HTR-8/SVneo (cell line): Measurements from ENCODE around the gene ADH7.
"Not testable (repeated sequence)": the region's sequence is repeated elsewhere in the genome, so short reads cannot be mapped to it uniquely, and the experiment has no call there.

ENCODE experiments used
- DNase-seq: peaks from one replicate; pipeline ENCODE4 v3.0.0; 2011; ENCODE audit warnings: low spot score, mixed read lengths; ENCODE audit not compliant: insufficient read length
- FAIRE-seq: peaks from 2 replicates; lab custom pipeline; 2011; peaks lifted over from hg19 to GRCh38; lab: Jason Lieb, UNC

The ADH7 gene

DNA sequence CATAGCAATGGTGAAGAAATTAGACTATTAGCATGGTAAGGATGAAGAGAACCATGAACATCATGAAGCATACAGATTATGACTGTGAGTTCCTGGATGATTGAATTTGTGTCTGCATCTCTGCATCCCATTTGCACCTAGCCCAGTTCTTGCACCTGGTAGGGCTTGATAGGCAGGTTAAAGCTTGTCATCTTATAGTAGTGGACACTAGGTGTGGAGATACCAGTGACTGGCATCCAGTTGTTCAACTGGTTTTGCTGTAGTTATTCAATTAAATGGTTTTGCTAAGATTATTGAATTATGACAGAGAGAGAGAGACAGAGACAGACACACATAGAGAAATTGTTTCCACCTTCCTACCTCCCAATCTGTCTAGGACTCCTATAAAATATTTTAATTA, 5.0 kb downstream of the ADH7 start:
- DNase-seq (no peak), FAIRE-seq (no peak)

DNA sequence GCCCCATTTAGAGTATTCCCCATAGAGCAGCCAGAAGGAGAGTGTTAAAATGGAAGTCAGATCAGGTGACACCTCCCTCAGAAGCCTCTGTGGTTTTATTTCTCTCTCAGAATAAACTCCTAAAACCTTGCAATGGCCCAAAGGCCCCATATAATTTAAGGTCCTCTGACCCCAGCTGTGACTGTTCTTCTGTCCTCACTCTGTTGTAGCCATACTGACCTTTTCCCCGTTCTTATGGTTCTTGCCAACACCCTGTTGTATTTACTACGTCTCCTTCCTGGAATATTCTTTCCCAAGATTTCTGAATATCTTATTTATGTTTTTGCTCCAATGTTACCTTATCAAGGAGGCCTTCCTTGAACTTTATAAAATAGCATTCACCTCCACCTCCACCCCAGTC, 18.0 kb downstream of the ADH7 start:
- FAIRE-seq = no peak
- no peak for DNase-seq

DNA sequence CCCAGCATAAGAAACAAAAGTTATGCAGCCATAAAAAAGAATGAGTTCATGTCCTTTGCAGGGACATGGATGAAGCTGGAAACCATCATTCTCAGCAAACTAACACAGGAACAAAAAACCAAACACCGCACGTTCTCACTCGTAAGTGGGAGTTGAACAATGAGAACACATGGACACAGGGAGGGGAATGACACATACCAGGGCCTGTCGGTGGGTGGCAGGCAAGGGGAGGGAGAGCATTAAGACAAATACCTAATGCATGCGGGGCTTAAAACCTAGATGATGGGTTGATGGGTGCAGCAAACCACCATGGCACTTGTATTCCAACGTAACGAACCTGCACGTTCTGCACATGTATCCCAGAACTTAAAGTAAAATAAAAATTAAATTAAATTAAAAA, 19.4 kb downstream of the ADH7 start:
- not testable (repeated sequence) for FAIRE-seq, DNase-seq

DNA sequence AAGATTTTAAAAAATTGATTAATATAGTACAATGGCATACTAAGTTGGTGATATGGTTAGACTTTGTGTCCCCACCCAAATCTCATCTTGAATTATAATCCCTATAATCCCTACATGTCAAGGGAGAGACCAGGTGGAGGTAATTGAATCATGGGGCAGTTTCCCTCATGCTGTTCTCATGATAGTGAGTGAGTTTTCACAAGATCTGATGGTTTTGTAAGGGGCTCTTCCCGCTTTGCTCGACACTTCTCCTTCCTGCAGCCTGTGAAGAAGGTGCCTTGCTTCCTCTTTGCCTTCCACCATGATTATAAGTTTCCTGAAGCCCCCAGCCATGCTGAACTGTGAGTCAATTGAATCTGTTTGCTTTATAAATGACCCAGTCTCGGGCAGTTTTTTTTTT, 20.2 kb downstream of the ADH7 start:
- FAIRE-seq, DNase-seq: not testable (repeated sequence)

DNA sequence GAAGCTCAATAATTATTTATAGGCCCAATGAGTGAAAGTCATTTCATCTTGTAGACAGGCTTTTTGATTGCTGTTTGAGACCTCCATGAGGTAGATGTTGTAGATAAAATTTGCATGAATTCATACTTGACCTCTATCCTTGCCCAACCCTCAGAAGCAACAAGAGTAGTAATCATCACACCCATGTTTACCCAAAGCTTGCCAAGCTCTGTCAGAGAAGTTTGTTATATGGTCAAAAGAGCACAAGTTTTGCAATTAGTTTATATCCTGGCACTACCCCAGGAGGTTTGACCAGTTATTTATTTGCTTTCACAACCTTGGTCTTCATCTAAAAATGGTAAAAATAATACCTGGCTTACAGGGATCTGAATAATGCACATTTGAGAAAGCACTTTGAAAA, 20.7 kb downstream of the ADH7 start:
- DNase-seq = no peak
- no peak for FAIRE-seq

DNA sequence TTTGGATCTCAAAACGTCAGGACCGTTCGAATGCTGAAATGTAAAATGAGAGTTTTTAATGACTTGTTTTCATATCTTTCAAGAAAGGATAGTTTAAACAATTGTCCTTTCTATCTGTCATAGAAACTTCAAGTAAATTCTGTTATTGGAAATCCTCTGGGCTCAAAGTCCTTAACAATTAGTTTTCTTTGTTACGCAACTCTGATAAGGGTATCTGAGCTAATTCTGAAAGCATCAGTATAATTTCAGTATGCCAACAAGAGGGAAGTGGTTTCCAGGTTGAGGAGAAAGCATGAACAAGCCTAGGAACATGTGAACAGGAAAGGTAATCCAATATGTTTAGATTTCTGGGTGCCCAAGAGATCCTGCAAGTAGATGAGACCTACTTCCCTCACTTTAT, 22.0 kb downstream of the ADH7 start:
- FAIRE-seq = no peak
- no peak for DNase-seq

DNA sequence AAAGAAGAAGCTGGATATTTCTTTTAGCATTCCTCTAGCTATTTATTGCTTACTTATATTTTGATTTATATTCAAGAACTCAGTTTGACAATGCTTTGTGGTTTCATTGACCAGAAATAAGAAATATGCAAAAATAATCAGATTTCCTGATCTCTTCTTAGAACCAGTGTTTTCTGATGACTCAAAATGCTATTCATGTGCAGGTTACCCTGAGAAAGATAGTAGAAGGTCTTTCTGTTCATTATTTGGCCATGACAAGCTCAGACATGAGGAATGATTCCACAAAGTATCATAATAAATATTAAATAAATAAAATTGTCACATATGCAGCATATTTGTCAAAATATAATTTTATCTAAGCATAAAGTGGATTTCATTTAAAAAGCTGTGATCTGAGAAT, 24.1 kb downstream of the ADH7 start:
- DNase-seq = no peak
- FAIRE-seq = no peak

DNA sequence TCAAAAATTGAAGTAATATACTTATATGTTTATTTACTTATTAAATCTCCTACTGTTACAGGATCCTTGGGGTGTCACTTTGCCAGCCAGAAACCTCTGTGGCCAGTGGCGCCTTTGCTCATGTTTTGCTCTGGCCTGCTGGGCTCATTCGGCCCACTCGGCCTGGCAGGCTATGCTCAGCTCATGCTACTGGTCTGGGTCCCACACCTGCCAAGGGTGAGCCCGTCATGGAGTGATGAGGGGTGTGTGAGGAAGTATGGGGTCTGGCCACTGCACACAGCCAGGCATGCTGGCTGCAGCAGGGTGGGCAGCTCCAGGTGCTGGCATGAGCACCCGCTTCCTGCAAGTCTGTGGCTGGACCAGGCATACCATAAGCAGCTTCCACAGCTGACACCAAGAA, 25.1 kb downstream of the ADH7 start:
- FAIRE-seq = no peak
- no peak for DNase-seq

DNA sequence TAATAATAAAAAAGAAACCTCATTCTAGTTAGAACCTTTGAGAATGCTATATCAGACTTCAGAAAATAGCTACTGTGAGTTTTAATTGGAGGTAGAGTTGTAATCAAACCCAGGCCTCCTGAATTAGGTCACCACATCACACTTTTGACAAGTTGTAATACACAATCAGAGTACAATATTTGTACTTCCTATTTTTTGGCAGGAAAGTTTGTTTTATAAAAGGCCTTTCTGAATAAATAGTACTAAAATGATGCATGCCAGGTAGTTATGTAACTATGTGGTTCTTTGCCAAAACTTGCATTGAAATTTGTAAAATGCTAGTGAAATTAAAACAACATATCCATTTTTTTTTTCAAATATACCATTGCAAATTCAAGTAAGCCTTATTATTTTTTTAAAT, 26.8 kb downstream of the ADH7 start:
- no peak for FAIRE-seq
- DNase-seq = no peak

DNA sequence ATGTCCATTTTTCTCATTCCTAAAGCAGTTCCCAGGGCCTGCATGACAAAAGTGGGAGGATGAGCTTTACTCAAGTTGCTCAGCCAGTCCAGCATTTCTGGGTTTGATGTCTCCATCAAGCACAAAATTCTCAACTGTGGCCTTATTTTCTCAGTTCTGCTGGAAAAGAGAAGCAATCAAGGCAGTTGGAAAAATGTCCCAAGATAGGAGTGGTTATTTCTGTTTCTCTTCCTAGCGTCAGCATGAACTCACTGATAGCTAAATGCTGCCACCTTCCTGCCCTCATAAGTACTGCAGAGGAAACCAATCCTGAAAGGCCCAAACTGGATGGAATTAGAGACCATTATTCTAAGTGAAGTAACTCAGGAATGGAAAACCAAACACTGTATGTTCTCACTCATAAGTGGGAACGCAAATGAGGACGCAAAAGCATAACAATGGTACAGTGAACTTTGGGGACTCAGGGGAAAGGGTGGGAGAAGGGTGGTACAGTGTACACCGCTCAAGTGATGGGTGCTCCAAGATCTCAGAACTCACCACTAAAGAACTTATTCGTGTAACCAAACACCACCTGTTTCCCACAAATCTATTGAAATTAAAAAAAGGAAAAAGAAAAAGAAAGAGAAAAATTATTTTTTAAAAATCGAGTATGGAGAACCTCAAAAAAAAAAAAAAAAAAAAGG, 29.6 kb downstream of the ADH7 start:
- FAIRE-seq = no peak
- DNase-seq = peak; percentile 12

DNA sequence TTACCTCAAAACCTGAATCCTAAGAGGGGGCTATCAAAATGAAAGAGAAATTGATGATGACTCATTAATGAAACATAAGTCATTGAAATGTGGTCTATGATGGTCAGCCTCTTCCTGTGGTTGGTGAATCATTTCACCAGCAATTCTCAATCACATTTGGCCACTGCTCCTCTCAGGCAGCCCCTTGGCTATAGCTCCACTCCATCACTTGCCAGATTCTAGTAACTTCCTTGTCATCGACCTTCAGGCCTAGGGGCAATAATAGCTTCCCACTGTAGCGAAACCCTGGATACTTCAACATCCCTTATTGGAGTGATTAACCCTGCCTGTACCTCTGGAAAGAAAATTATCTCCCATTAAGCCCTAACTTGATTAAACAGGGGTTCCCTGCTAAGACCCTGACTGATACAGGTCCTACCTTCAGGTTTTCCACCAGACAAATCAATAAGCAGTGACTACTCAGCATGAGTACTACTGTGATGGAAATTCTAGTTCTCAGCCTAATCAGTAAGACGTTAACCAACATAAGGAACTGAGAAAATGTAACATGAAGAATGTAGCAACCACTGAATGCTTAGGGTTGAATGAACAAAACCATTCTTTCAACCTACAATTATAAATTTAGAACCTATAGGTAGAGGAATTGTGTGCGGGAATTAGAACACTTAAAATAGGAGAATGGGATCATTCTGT, 30.4 kb downstream of the ADH7 start:
- peak; percentile 9 for DNase-seq
- no peak for FAIRE-seq

DNA sequence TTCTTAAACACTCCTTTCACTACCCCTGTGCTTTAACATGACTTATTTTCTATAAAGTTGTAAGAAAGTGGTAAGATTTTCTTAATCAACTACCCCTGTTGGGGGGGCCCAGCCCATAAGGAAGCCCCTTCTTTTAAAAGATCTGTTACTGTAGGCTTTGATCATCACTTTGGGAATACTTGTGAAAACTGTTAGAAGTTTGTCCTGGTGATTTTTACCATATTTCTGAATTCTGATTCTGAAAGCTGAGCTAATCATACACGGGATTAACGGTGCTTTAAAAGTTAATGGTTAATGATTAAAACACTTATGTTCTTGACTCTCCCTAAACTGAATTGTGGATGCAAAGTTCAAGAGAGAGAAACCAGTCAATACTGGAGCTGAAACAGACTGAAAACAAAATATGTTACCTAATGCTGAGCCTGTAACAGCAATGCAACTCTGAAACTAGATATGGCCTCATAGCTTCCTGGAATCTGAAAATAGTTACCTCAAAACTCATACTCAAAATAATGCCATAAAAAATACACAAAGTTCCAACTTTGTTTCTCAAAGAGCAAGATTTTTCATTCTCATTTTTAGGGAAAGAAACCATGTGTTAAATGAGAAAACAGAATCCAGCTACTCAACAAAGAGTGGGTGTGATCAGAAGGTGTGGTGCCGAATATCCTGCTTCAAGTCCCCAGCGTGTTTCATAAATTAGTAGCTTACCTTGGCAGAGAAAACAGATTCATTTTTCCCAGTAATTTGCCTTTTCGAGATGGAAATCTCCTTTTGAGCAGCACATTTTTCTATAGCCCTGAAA, 31.6 kb downstream of the ADH7 start:
- DNase-seq (no peak), FAIRE-seq (no peak)

DNA sequence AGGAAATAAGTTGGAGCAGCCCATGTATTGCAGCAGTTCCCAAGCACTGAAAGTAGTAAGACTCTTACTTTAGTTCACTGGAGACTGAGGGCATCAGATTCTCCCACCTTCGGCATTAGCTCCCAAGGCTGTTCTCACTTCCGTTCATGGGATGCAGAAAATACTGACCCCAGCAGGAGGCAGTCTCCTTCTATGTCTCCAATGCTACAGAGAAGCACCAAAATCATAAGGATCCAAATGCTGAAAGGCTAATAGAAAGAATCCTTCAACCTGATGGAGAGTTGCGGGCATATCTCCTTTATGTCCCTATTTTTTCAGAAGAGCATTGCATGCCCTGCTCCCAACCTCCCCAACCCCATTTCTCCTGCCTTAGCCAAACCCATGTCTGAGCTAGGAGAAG, 32.4 kb downstream of the ADH7 start:
- no peak for FAIRE-seq
- no peak for DNase-seq

DNA sequence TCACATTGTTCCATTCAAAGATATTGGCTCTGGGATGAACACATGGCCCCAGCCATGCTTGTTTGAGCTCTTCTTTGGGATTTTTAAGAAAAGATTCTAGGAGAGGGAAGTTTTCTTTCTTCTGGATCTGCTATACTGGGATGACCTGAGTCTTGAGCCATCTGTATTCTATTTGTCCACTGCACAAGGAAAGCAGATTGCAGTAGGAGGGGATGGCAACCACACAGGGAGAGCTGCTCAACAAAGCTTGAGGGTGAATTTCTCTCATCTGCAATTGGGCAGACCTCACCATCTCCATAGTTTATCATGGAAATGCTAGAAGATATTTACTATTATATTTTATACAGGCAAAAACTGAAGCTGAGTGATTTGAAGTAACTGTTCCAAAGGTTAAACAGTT, 34.3 kb downstream of the ADH7 start:
- DNase-seq (no peak), FAIRE-seq (no peak)

DNA sequence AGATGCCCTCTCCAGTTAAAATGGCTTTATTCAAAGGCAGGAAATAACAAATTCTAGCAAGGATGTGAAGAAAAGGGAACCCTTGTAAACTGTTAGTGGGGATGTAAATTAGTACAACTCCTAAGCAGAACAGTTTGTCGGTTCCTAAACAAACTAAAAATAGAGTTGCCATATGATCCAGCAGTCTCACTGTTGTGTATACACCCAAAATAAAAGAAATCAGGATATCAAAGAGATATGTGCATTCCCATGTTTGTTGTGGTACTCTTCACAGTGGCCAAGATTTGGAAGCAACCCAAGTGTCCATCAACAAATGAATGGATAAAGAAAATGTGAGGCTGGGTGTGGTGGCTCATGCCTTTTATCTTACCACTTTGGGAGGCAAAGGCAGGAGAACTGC, 36.1 kb downstream of the ADH7 start:
- no peak for DNase-seq
- no peak for FAIRE-seq

DNA sequence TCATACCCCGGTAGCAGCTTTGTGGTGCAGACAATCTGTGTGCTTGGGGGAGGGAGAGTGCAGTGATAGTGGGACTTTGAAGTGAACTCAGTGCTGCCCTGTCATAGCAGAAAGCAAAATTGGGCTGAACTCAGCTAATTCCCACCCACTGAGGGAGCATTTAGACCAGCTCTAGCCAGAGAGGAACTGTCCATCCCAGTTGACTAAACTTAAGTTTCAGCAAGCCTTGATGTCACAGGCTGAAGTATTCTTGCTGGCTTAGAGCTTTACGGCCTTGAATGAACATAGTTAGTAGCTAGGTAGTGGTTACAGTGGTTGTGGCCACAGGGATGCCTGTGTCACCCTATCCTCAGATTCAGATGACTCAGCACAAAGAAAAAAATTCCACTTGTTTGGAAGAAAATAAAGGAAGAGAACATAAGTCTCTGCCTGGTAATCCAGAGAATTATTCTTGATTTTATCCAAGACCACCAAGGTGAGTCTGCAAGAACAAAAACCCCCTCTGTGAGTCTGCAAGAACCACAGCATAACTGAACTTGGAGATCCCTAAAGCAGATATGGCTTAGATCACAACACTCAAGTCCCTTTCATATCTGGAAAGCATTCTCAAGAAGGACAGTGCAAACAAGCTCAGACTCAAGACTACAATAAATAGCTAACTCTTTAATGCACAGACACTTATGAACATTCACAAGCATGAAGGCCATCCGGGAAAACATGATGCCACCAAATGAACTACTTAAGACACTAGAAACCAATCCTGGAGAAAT, 39.4 kb downstream of the ADH7 start:
- no peak for DNase-seq
- FAIRE-seq = no peak

DNA sequence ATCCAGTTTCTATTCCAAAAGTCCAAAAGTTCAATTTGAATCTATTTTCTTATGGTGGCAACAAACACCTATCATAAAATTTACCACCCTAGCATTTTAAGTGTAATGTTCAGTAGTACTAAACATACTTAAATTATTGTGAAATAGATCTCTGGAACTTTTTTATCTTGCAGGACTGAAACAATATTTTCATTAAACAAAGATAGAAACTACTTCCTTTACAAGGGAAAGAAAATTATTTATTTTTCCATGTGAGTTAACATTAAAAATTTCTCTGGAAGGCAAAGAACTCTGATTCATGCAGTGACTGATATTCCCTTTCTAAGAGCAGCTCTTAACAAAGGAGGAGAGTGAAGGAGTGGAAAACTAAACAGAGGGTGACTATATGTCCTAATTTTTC, 40.2 kb downstream of the ADH7 start:
- no peak for DNase-seq
- no peak for FAIRE-seq

DNA sequence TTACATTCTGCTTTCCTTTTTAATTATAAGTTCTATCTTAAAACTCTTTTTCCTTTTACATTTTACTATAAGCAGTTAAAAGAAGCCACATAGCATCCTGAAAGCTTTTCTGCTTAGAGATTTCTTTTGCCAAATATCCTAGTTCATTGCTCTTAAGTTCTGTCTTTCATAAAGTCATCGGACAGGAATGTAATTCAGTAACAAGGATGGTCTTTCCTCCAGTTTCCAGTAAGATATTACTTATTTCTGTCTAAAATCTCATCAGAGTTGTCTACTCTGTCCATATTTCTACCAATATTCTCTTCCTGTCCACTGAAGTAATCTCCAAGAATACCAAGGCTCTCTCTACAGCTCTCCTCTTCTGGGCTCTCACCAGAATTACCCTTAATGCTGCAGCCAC, 45.1 kb downstream of the ADH7 start:
- DNase-seq = no peak
- FAIRE-seq = no peak

DNA sequence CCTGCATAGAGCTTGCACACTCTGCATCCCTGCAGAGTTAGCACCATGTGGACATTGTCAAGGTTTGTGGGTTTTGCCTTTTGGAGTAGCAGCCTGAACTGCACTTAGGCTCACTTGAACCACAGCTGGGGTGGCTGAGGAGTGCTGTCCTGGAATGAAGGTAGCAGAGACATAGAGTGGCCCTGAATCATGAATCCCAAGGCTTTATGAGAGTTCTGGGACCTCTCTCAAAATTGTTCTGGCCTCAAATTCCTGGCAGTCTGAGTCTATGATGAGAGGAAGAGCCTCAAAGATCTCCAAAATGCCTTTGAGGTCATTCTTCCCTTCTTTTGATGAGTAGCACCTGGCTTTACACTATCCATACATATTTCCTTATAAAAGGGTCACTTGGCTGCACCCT, 45.5 kb downstream of the ADH7 start:
- FAIRE-seq (no peak), DNase-seq (no peak)

DNA sequence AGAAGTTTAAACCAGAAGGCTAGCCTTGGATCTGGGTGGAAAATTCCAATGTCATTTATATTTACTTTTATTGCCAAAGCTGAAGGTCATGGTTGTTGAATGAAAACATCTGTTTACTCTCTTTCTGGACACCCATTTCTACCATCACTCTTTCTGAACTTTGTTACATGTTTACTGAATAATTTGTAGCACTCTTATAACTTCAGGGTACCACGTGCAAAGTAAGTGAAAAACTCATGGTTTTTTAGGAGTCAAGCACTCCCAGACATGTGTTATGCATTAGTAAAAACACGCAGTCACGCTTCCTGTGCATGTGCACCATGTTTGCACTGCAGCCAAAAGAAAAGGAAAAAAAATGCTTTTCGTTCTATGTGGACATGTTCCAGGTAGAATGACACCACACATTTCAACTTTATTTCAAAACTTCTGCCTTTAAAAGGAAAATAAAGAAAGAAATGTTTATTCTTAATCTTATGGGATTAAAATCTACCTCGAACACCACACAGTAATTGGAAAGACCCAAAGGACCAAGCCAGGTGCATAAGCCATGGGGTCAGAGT, 51.2 kb downstream of the ADH7 start:
- DNase-seq (no peak), FAIRE-seq (no peak)
